ENCODE results near the gene AADACL3.

GRCh38 chr1:12715896-12716437 lies at the start of gene AADACL3:
- TF ChIP-seq, protein P1, sequence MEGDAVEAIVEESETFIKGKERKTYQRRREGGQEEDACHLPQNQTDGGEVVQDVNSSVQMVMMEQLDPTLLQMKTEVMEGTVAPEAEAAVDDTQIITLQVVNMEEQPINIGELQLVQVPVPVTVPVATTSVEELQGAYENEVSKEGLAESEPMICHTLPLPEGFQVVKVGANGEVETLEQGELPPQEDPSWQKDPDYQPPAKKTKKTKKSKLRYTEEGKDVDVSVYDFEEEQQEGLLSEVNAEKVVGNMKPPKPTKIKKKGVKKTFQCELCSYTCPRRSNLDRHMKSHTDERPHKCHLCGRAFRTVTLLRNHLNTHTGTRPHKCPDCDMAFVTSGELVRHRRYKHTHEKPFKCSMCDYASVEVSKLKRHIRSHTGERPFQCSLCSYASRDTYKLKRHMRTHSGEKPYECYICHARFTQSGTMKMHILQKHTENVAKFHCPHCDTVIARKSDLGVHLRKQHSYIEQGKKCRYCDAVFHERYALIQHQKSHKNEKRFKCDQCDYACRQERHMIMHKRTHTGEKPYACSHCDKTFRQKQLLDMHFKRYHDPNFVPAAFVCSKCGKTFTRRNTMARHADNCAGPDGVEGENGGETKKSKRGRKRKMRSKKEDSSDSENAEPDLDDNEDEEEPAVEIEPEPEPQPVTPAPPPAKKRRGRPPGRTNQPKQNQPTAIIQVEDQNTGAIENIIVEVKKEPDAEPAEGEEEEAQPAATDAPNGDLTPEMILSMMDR (conservative IDR thresholded peaks at IDR 0.05; ENCODE audit: low read depth, low read length) = no peak
- TF ChIP-seq EZH2 (IDR thresholded peaks at IDR 0.05; ENCODE audit: low read length, unreplicated experiment) = no peak
- no peak for TF ChIP-seq EZH2phosphoT487 (IDR thresholded peaks at IDR 0.05; ENCODE audit: borderline replicate concordance, low read length)
